Fibroblast of pulmonary artery (primary cell): Measurements from ENCODE around the gene GALNT12.

Experiments
- DNase-seq: peaks from one replicate; pipeline ENCODE4 v3.0.0-alpha.2; 2010; ENCODE audit warnings: low read depth
- H3K4me3 ChIP-seq: replicated peaks from 2 replicates; pipeline ENCODE4 v1.5.1; 2011; ENCODE audit warnings: low read depth, mild to moderate bottlenecking, control low read depth, low read length, moderate library complexity
- TF ChIP-seq, protein P1 (sequence below): IDR thresholded peaks from 2 replicates; pipeline ENCODE4 v1.5.1; 2011; ENCODE audit warnings: mild to moderate bottlenecking, control low read depth, low read length, inconsistent platforms; ENCODE audit errors: missing control alignments

The GALNT12 gene

DNA sequence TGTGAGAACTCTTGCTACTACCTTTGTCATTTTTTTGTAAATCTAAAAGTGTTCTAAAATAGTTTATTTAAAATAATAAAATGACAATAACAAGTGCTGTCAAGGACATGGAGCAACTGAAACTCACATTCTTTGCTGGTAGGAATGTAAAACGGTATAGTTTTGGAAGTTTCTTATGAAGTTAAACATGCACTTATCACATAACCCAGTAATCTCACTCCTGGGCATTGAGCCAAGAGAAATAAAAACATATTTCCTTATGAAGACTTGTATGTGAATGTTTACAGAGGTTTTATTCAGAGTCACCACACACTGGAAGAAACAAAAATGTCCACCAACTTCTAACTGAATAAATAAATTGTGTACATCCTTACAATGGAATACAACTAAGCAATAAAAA lies 90.3 kb downstream of the GALNT12 start:
- DNase-seq = peak; percentile 74
- TF ChIP-seq, protein P1, sequence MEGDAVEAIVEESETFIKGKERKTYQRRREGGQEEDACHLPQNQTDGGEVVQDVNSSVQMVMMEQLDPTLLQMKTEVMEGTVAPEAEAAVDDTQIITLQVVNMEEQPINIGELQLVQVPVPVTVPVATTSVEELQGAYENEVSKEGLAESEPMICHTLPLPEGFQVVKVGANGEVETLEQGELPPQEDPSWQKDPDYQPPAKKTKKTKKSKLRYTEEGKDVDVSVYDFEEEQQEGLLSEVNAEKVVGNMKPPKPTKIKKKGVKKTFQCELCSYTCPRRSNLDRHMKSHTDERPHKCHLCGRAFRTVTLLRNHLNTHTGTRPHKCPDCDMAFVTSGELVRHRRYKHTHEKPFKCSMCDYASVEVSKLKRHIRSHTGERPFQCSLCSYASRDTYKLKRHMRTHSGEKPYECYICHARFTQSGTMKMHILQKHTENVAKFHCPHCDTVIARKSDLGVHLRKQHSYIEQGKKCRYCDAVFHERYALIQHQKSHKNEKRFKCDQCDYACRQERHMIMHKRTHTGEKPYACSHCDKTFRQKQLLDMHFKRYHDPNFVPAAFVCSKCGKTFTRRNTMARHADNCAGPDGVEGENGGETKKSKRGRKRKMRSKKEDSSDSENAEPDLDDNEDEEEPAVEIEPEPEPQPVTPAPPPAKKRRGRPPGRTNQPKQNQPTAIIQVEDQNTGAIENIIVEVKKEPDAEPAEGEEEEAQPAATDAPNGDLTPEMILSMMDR = no peak
- H3K4me3 ChIP-seq = no peak overlapping the region

DNA sequence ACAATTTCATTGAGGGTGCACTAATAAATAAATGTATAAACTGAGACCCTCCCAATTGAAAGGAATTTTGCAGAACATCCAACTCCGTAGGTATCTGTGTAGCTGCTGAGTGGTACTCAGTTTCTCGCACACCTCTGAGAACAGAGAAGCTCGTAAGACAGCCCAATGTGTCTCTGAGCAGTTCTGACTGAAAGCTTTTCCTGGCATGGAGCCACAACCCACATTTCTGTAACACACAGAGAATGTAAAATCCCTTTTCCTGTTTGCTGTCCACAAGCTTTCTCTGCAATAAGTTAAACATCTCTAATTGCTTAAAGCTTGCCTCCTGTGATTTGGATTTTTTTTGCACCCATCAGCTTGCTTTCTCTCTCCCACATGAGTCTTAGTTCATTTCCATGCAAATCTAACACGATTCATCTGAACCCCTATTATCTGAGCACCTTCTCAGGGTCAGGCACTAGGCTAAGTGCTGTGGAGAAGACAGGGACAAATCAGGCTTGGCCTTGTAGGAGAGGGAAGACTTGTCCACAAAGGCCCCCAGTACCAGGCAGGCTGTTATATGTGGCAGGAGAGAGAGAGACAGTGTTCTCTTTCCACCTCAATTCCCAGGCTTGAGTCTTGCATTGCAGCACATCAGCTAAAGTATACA lies 92.1 kb downstream of the GALNT12 start:
- H3K4me3 ChIP-seq = no peak overlapping the region
- DNase-seq = peak; percentile 83
- TF ChIP-seq, protein P1 = no peak
